Measurements from ENCODE around the gene IGFLR1. TPM values are rescaled to one million over a fixed set of nuclear protein-coding genes. Genes with fewer than 3 reads are reported as not detected.
A peak's percentile ranks its signal among the peaks of the same experiment; 100 is the strongest.
"Not testable (repeated sequence)": the region's sequence is repeated elsewhere in the genome, so short reads cannot be mapped to it uniquely, and the experiment has no call there.

Gene IGFLR1
- total RNA-seq, 1 donor from 2014 or later = 15.3 TPM

GRCh38 chr19:35696835-35697234, 45.4 kb downstream of the IGFLR1 start:
- TF ChIP-seq CTCF (conservative IDR thresholded peaks at IDR 0.05; ENCODE audit: low read depth, low read length) = no peak
- H3K4me3 ChIP-seq (ENCODE audit: low read depth, low read length) = no peak overlapping the region
- no peak for DNase-seq (ENCODE audit: low read depth)

- no peak for TF ChIP-seq CTCF (conservative IDR thresholded peaks at IDR 0.05; ENCODE audit: low read depth, low read length)
Measured at GRCh38 chr19:35695895-35696422, 46.3 kb downstream of the IGFLR1 start.

GRCh38 chr19:35693835-35694599, 48.2 kb downstream of the IGFLR1 start:
- TF ChIP-seq CTCF (conservative IDR thresholded peaks at IDR 0.05; ENCODE audit: low read depth, low read length) = peak; percentile 99
- DNase-seq (ENCODE audit: low read depth) = no peak
- H3K4me3 ChIP-seq (ENCODE audit: low read depth, low read length) = no peak overlapping the region

More at GRCh38 chr19:35695895-35696422, 46.3 kb downstream of the IGFLR1 start:
- no peak overlapping the region for H3K4me3 ChIP-seq (ENCODE audit: low read depth, low read length)
- DNase-seq (ENCODE audit: low read depth) = no peak

GRCh38 chr19:35693422-35693821, 48.8 kb downstream of the IGFLR1 start:
- no peak for DNase-seq (ENCODE audit: low read depth)
- H3K4me3 ChIP-seq (ENCODE audit: low read depth, low read length) = no peak overlapping the region
- no peak for TF ChIP-seq CTCF (conservative IDR thresholded peaks at IDR 0.05; ENCODE audit: low read depth, low read length)

GRCh38 chr19:35692010-35692409, 50.2 kb downstream of the IGFLR1 start:
- no peak for DNase-seq (ENCODE audit: low read depth)
- no peak for TF ChIP-seq CTCF (conservative IDR thresholded peaks at IDR 0.05; ENCODE audit: low read depth, low read length)
- no peak overlapping the region for H3K4me3 ChIP-seq (ENCODE audit: low read depth, low read length)

- H3K4me3 ChIP-seq (ENCODE audit: low read depth, low read length); DNase-seq (ENCODE audit: low read depth): not testable (repeated sequence)
Measured at GRCh38 chr19:35691106-35691505, 51.1 kb downstream of the IGFLR1 start.

- H3K4me3 ChIP-seq (ENCODE audit: low read depth, low read length) = no peak overlapping the region
- DNase-seq (ENCODE audit: low read depth) = no peak
- no peak for TF ChIP-seq CTCF (conservative IDR thresholded peaks at IDR 0.05; ENCODE audit: low read depth, low read length)
Measured at GRCh38 chr19:35689836-35690235, 52.4 kb downstream of the IGFLR1 start.

Other genes with a start within 250 kb of the IGFLR1 start
- gene DMKN, start 228.8 kb downstream of the IGFLR1 start, total RNA-seq = 195 and 200 TPM in 2 replicates
- not detected in 2 replicates for gene SBSN, start 214.1 kb downstream of the IGFLR1 start, total RNA-seq
- gene GAPDHS, start 209.0 kb downstream of the IGFLR1 start, total RNA-seq = not detected in 2 replicates
- 157 and 167 TPM in 2 replicates for gene TMEM147, start 196.8 kb downstream of the IGFLR1 start, total RNA-seq
- gene ATP4A, start 178.8 kb downstream of the IGFLR1 start, total RNA-seq = not detected in 2 replicates
- gene PMIS2, start 156.3 kb downstream of the IGFLR1 start, total RNA-seq = not detected in 2 replicates
- gene HAUS5, start 129.7 kb downstream of the IGFLR1 start, total RNA-seq = 19.2 and 19.7 TPM in 2 replicates
- gene RBM42, start 113.4 kb downstream of the IGFLR1 start, total RNA-seq = 114 and 116 TPM in 2 replicates
- 0.35 TPM in 1 of 2 replicates, not detected in the other for gene ETV2, start 100.7 kb downstream of the IGFLR1 start, total RNA-seq
- 496 and 575 TPM in 2 replicates for gene COX6B1, start 94.1 kb downstream of the IGFLR1 start, total RNA-seq
- not detected in 2 replicates for gene UPK1A, start 75.9 kb downstream of the IGFLR1 start, total RNA-seq
- not detected in 2 replicates for gene ZBTB32, start 37.9 kb downstream of the IGFLR1 start, total RNA-seq
- gene KMT2B, start 24.4 kb downstream of the IGFLR1 start, total RNA-seq = 7.4 and 20.2 TPM in 2 replicates
- 5.9 and 6.5 TPM in 2 replicates for gene U2AF1L4, start 3.0 kb upstream of the IGFLR1 start, total RNA-seq
- 49.6 and 63.7 TPM in 2 replicates for gene PSENEN, start 3.2 kb upstream of the IGFLR1 start, total RNA-seq
- 12.7 and 18.9 TPM in 2 replicates for gene LIN37, start 6.1 kb upstream of the IGFLR1 start, total RNA-seq
- gene HSPB6, start 14.6 kb upstream of the IGFLR1 start, total RNA-seq = 0.14 and 2.0 TPM in 2 replicates
- 14.3 and 14.7 TPM in 2 replicates for gene PROSER3, start 15.7 kb upstream of the IGFLR1 start, total RNA-seq
- gene ARHGAP33, start 33.1 kb upstream of the IGFLR1 start, total RNA-seq = 2.6 and 13.3 TPM in 2 replicates
- not detected in 2 replicates for gene PRODH2, start 70.4 kb upstream of the IGFLR1 start, total RNA-seq
- not detected in 2 replicates for gene NPHS1, start 110.1 kb upstream of the IGFLR1 start, total RNA-seq
- gene KIRREL2, start 114.5 kb upstream of the IGFLR1 start, total RNA-seq = not detected in 2 replicates
- gene APLP1, start 126.1 kb upstream of the IGFLR1 start, total RNA-seq = 1.1 and 8.4 TPM in 2 replicates
- gene NFKBID, start 158.1 kb upstream of the IGFLR1 start, total RNA-seq = 3.9 and 10.7 TPM in 2 replicates
- not detected in 2 replicates for gene HCST, start 160.1 kb upstream of the IGFLR1 start, total RNA-seq
- not detected in 2 replicates for gene TYROBP, start 165.8 kb upstream of the IGFLR1 start, total RNA-seq
- gene LRFN3, start 193.9 kb upstream of the IGFLR1 start, total RNA-seq = 6.2 and 12.7 TPM in 2 replicates

All from epithelial cell of proximal tubule (primary cell).